T-helper 1 cell treated with Interleukin-12 subunit alpha and Interleukin-12 subunit beta and Interleukin-4 antibody, amounts not matched to agents 30 μg/mL and 1 μg/mL, for 36 hours (primary cell): ENCODE measurements around the gene MYO9B.

Experiments
- H3K27ac Mint-ChIP-seq: one replicate; pipeline ENCODE4 v1.8.0; 2021; ENCODE audit warnings: mild to moderate bottlenecking, mixed read lengths
- H3K27me3 Mint-ChIP-seq: one replicate; pipeline ENCODE4 v1.8.0; 2021; ENCODE audit warnings: low read depth, mixed read lengths
- H3K36me3 Mint-ChIP-seq: one replicate; pipeline ENCODE4 v1.8.0; 2021; ENCODE audit warnings: low read depth, mixed read lengths
- H3K4me1 Mint-ChIP-seq: one replicate; pipeline ENCODE4 v1.8.0; 2021; ENCODE audit warnings: low read depth, mixed read lengths
- H3K4me3 Mint-ChIP-seq: one replicate; pipeline ENCODE4 v1.8.0; 2021; ENCODE audit warnings: mild to moderate bottlenecking, moderate library complexity, mixed read lengths
- H3K9me3 Mint-ChIP-seq: one replicate; pipeline ENCODE4 v1.8.0; 2021; ENCODE audit warnings: mixed read lengths

Gene MYO9B

GRCh38 chr19:17205237-17206140, 129.9 kb downstream of the MYO9B start:
- no peaks in the 10 kb centered on the region for H3K9me3 Mint-ChIP-seq
- H3K4me1 Mint-ChIP-seq, result peaks cover 9% of the 10 kb centered on the region
- peaks cover 46% of the 10 kb centered on the region for H3K36me3 Mint-ChIP-seq
- no peaks in the 10 kb centered on the region for H3K27me3 Mint-ChIP-seq
- no peak overlapping the region for H3K4me3 Mint-ChIP-seq
- no peak overlapping the region for H3K27ac Mint-ChIP-seq

- H3K27me3 Mint-ChIP-seq, result no peaks in the 10 kb centered on the region
- H3K36me3 Mint-ChIP-seq, result peaks cover 36% of the 10 kb centered on the region
These were observed 131.4 kb downstream of the MYO9B start for GRCh38 chr19:17206736-17207581.

GRCh38 chr19:17209126-17210036, 133.8 kb downstream of the MYO9B start:
- Mint-ChIP-seq H3K4me3 (no peak overlapping the region), H3K27ac (peak overlapping the region; percentile 41), H3K4me1 (peaks cover 10% of the 10 kb centered on the region), H3K9me3 (no peaks in the 10 kb centered on the region), H3K27me3 (no peaks in the 10 kb centered on the region), H3K36me3 (peaks cover 21% of the 10 kb centered on the region)

More at GRCh38 chr19:17206736-17207581, 131.4 kb downstream of the MYO9B start:
- no peaks in the 10 kb centered on the region for H3K9me3 Mint-ChIP-seq
- peaks cover 9% of the 10 kb centered on the region for H3K4me1 Mint-ChIP-seq
- no peak overlapping the region for H3K27ac Mint-ChIP-seq
- no peak overlapping the region for H3K4me3 Mint-ChIP-seq

GRCh38 chr19:17210296-17210695, 134.7 kb downstream of the MYO9B start:
- Mint-ChIP-seq H3K27ac (no peak overlapping the region), H3K4me3 (no peak overlapping the region), H3K4me1 (peaks cover 15% of the 10 kb centered on the region), H3K36me3 (peaks cover 21% of the 10 kb centered on the region), H3K9me3 (no peaks in the 10 kb centered on the region), H3K27me3 (no peaks in the 10 kb centered on the region)

DNA sequence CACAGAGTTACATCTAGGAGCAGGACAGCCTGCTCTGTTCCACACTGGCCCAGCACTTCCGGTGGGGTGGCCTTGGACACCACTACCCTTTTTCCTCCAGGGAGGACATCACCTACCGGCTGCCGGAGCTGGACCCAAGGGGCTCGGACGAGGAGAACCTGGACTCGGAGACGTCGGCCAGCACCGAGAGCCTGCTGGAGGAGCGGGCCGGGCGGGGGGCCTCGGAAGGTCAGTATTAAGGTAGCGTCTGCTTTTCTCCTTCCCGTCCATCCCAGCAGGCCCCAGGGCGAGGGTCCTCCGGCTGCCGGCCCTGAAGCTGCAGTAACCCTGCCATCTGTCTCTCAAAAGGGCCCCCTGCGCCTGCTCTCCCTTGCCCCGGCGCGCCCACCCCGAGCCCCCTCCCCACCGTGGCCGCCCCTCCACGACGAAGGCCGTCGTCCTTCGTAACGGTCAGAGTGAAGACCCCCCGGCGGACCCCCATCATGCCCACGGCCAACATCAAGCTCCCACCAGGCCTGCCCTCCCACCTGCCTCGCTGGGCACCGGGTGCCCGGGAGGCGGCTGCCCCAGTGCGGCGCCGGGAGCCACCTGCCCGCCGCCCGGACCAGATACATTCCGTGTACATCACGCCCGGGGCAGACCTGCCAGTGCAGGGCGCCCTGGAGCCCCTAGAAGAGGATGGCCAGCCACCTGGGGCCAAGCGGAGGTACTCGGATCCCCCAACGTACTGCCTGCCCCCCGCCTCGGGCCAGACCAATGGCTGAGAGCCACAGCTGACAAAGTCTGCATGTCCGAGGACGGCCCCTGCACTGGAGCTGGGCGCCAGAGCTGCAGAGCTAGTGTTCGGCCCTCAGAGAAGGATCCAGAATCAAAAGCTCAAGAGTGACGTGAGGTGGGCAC, 136.2 kb downstream of the MYO9B start:
- Mint-ChIP-seq H3K4me1 (peaks cover 18% of the 10 kb centered on the region), H3K27ac (no peak overlapping the region), H3K36me3 (peaks cover 27% of the 10 kb centered on the region), H3K9me3 (no peaks in the 10 kb centered on the region), H3K27me3 (no peaks in the 10 kb centered on the region), H3K4me3 (no peak overlapping the region)

GRCh38 chr19:17213334-17213733, 137.8 kb downstream of the MYO9B start:
- Mint-ChIP-seq H3K36me3 (peaks cover 34% of the 10 kb centered on the region), H3K4me3 (no peak overlapping the region), H3K27me3 (no peaks in the 10 kb centered on the region), H3K9me3 (no peaks in the 10 kb centered on the region), H3K27ac (no peak overlapping the region), H3K4me1 (peaks cover 18% of the 10 kb centered on the region)

GRCh38 chr19:17214508-17215126, 139.0 kb downstream of the MYO9B start:
- no peaks in the 10 kb centered on the region for H3K9me3 Mint-ChIP-seq
- peaks cover 9% of the 10 kb centered on the region for H3K4me1 Mint-ChIP-seq
- H3K27me3 Mint-ChIP-seq, result no peaks in the 10 kb centered on the region
- H3K27ac Mint-ChIP-seq, result peak overlapping the region; percentile 99
- H3K4me3 Mint-ChIP-seq, result peak overlapping the region; percentile 86
- peaks cover 33% of the 10 kb centered on the region for H3K36me3 Mint-ChIP-seq

DNA sequence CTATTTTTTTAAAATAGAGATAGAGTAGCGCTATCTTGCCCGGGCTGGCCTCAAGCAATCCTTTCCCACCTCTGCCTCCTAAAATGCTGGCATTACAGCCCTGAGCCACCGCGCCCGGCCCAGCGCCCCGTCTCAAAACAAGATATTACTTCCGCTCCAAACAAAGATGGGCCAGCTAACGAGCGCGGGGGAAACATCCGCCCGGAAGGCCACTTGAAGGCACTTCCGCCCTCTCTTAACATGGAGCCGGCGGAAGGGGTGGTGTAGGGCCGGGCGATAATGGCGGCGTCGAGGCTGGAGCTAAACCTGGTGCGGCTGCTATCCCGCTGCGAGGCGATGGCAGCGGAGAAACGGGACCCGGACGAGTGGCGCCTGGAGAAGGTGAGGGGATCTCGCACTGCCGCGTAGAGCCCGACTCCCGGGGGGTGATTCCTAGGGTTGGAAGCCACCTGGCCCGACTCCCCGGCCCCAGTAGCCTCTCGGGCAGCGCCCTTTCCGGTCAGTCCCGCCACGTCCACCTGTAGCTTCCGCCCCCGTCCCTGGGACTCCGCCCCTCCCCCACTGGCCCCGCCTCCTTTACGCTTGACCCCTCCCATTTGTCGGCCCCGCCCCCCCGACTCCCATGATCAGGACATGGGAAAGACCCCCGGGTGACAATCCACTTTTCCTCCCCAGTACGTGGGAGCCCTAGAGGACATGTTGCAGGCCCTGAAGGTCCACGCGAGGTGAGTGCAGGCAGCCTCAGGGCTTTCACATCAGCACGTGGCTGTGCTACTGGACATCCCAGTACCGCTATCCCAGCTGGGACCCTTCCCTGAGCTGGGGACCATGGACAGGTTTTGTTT, 139.8 kb downstream of the MYO9B start, which contains the start of gene USE1:
Gene USE1, plus strand, starts transcription at position 231 of the 845 bp plus-strand sequence. Its CDS starts 49 bp downstream, at position 280.
- H3K27ac Mint-ChIP-seq, result peak within 1 kb of the TSS; percentile 99
- H3K36me3 Mint-ChIP-seq, result peaks cover 33% of the 10 kb centered on the region
- no peaks in the 10 kb centered on the region for H3K27me3 Mint-ChIP-seq
- peaks cover 9% of the 10 kb centered on the region for H3K4me1 Mint-ChIP-seq
- peak within 1 kb of the TSS; percentile 86 for H3K4me3 Mint-ChIP-seq
- H3K9me3 Mint-ChIP-seq, result no peaks in the 10 kb centered on the region

GRCh38 chr19:17216058-17216670, 140.6 kb downstream of the MYO9B start:
- Mint-ChIP-seq H3K4me3 (peak overlapping the region; percentile 86), H3K36me3 (peaks cover 30% of the 10 kb centered on the region), H3K27me3 (no peaks in the 10 kb centered on the region), H3K9me3 (no peaks in the 10 kb centered on the region), H3K4me1 (peaks cover 9% of the 10 kb centered on the region), H3K27ac (peak overlapping the region; percentile 65)

DNA sequence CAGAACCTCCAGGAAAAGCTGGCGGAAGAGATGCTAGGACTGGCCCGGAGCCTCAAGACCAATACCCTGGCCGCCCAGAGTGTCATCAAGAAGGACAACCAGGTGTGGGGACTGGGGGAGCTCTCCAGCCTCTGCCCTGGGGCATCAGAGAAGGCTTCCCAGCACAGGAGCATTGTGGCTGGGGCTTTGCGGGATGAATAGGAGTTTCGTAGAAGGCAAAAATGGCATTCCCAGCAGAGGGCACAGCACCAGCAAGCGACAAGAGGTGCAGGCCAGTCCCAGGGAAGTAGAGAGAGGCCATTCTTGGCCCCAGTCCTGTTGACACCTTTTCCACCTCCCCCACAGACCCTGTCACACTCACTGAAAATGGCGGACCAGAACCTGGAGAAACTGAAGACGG, 143.7 kb downstream of the MYO9B start:
- peaks cover 9% of the 10 kb centered on the region for H3K4me1 Mint-ChIP-seq

DNA sequence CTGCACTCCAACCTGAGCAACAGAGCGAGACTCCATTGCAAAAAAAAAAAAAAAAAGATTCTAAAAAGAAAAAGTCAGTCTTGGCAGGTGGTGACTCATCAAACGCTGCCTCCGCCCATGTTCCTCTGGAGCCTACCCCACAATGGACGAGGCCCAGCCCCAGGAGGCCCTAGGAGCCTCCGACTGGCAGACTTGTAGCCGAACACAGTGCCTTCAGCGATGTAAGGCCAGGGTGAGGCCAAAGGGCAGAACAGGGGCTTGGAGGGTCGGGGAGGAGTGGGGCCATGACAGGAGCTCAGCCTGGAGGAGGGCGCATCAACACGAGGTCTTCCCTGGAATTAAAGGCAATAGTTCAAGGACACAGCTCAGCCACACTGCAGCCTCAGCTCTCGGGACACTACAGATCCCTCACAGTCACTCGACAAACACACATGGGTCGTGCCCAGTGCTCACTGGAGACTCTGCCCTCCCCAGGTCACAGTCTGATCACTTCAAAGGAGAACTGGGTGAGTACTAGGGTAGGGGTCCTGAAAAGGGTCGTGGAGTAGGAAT, 144.7 kb downstream of the MYO9B start:
- H3K4me1 Mint-ChIP-seq, result peaks cover 3% of the 10 kb centered on the region
- H3K4me3 Mint-ChIP-seq, result no peak overlapping the region
- peaks cover 23% of the 10 kb centered on the region for H3K36me3 Mint-ChIP-seq
- no peaks in the 10 kb centered on the region for H3K9me3 Mint-ChIP-seq
- no peak overlapping the region for H3K27ac Mint-ChIP-seq
- no peaks in the 10 kb centered on the region for H3K27me3 Mint-ChIP-seq

More for the DNA sequence above, 143.7 kb downstream of the MYO9B start:
- no peaks in the 10 kb centered on the region for H3K9me3 Mint-ChIP-seq
- peaks cover 26% of the 10 kb centered on the region for H3K36me3 Mint-ChIP-seq
- H3K27ac Mint-ChIP-seq, result no peak overlapping the region
- no peaks in the 10 kb centered on the region for H3K27me3 Mint-ChIP-seq
- no peak overlapping the region for H3K4me3 Mint-ChIP-seq
